CD4-positive, alpha-beta T cell treated with Interleukin-10 for 1 hour (primary cell): Measurements from ENCODE around the gene CCDC187.

Experiments
- DNase-seq: peaks from one replicate; pipeline ENCODE4 v3.0.0-alpha.2; 2020

CCDC187 gene

GRCh38 chr9:136251264-136252115 lies 52.4 kb downstream of the CCDC187 start:
- DNase-seq = no peak

GRCh38 chr9:136250676-136251075 lies 53.2 kb downstream of the CCDC187 start:
- no peak for DNase-seq

- no peak for DNase-seq
Measured at GRCh38 chr9:136249877-136250559, 53.9 kb downstream of the CCDC187 start.

DNA sequence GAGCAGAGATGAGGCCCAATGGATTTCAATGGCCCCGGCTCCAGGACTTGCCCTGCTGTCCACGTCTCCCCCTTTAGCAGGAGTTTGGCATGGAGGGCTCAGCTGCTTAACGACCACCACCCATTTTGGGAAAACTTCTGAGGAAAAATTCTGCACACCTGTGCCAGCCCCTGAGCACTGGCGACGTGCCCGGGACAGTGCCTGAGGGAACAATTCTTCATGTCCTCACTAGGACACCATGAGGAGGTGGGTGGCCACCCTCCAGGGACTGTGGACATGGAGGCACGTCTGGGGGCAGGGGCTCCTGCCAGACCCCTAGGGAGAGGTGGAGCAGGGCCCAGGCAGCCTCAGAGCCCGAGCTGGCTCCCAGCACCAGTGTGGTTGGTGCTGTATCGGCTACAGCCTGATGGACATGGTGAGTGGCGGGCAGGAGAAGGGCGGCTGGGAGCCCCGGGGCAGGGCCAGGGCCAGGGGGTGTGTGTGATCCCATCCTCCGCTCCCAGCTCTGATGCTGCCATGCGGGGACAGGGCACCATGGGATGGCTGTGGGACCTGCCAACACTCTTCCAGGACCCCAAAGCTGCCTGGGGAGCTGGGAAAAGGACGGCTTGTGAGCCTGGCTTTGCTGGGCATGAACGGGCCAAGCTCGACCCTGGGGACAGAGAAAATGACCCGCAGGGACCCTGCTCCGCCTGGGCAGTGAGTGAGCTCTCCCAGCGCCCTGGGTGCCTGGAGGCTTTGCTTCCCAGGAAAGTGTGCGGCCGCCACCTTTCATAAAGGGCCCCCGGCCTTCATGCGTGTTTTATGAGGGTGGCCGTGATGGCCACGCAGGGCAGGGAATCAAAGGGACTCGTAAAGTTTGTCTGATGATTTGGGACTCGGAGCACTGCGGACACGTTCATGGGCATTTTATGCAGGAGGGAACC lies 54.7 kb downstream of the CCDC187 start:
- DNase-seq = no peak

- no peak for DNase-seq
Measured at GRCh38 chr9:136247947-136248637, 55.8 kb downstream of the CCDC187 start.

GRCh38 chr9:136247551-136247916 lies 56.4 kb downstream of the CCDC187 start:
- DNase-seq = no peak

DNA sequence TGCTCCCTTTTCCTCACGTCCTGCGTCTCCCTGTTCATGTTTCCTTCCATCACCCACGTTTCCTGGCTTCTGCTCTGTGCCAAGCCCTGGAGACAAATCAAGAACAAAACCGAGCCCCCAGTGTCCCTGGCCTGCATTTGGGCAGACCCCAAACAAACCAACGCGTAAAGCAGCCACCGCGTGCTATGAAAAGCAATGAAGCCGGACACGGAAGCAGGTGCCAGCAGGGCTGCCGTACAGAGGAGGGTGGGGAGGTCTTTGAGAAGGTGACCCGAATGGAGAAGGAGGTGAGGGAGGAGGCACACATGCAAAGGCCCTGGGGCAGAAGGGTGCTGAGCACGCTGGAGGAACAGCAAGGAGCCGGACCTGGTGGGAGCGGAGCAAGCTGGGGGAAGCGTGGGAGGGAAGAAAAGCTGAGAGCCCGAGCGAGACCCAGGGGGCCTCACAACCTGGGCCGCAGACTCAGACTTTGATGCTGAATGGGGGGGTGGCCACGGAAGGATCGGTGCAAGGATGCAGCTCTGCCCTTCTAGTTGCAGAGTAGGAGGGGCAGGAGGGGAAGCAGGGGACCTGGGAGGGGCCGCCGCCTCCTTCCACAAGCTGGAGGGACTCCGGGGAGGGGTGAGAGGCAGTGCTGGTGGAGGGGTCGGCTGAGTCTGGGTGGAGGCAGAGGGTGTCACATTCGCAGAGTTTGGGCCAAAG lies 56.9 kb downstream of the CCDC187 start:
- no peak for DNase-seq

GRCh38 chr9:136245219-136246150 lies 58.4 kb downstream of the CCDC187 start, which contains the start of gene QSOX2:
Gene QSOX2, minus strand, starts transcription at chr9:136245812. Its CDS starts 9 bp downstream, at chr9:136245803.
- peak; percentile 87 for DNase-seq

- no peak for DNase-seq
Measured at GRCh38 chr9:136244969-136245218, 59.0 kb downstream of the CCDC187 start.

- peak; percentile 48 for DNase-seq
Measured at GRCh38 chr9:136244122-136244968, 59.5 kb downstream of the CCDC187 start.

DNA sequence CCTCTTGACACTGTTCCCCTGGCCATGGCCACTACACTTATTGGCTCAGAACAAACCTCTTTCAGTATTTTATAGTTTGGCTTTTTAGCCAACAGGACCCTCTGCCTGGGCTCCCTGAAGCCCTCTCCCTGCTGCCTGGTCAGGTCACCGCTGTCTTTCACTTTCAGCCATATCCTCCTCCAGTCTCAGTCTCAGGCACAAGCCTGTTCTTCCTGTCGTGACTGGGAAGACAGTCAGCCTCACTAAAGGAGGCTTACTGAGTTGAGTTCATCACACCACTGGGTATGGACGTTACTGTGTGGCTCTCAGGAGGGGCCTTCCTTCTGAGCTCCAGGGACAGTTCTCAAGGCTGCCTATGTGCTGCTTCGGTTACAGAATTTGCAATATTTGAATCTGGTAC lies 60.3 kb downstream of the CCDC187 start:
- DNase-seq = no peak

DNA sequence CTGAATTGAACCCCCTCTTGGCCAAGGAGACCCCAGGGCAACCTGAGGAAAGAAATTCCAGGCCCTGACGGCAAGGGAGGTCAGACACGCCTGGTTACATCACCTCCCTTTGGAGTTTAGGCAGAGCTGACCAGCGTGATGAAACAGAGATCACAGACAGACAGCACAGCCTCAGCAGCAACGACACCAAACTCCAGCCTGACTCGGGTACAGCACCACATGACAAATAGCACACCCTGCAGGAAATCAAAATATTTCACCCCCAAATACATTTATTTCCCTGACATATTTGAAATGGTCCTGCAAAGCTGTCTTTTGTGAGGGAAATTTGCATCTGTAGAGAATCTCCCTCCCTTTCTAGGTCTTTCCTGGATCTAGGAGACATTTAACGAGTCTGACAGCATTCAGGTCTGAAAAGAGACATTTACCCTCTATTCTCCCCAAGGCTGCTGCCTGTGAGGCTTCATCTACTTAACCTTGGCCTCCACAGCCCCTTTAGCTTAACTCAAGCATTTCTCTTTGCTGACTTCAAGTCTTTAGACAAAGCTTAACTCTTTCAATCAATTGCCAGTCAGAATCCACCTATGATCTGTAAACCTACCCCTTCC lies 60.9 kb downstream of the CCDC187 start:
- DNase-seq = no peak

- DNase-seq = no peak
Measured at GRCh38 chr9:136242248-136242647, 61.6 kb downstream of the CCDC187 start.

- no peak for DNase-seq
Measured at GRCh38 chr9:136241542-136241941, 62.4 kb downstream of the CCDC187 start.

DNA sequence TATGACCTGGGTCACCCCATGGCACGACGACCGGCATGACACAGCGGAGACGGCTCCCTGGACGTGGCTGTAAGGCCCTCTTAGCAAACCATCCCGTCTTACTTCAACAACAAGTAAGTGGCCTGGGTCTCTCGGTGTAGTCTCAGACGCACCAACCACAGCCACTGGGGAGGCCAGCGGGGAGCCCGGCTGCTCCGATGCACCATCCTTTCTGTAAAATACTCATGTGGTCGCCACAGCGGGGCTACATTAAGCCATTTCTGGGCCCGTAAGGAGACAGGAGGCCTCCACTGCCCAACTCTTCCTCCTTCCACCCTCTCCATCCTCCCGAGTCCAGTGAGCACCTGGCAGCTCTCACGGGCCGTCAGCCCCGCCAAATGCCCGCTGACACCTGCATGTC lies 63.0 kb downstream of the CCDC187 start:
- DNase-seq = no peak

DNA sequence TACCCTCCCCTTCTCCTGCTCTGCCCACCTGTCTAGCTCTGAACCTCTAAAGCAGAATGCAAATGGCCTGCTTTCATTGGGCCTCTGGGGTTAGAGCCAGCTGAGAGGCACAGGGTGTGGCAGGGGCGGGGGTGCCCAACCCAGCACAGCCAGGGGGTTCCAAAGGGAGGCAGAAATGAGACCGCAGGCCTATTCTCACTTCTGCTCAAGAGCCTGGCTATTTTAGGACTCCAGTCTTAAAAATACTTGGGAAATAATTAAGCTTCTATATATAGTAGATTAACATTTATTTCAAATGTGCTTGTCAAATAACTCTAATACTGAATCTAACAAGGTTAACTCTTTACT lies 63.9 kb downstream of the CCDC187 start:
- DNase-seq = no peak

DNA sequence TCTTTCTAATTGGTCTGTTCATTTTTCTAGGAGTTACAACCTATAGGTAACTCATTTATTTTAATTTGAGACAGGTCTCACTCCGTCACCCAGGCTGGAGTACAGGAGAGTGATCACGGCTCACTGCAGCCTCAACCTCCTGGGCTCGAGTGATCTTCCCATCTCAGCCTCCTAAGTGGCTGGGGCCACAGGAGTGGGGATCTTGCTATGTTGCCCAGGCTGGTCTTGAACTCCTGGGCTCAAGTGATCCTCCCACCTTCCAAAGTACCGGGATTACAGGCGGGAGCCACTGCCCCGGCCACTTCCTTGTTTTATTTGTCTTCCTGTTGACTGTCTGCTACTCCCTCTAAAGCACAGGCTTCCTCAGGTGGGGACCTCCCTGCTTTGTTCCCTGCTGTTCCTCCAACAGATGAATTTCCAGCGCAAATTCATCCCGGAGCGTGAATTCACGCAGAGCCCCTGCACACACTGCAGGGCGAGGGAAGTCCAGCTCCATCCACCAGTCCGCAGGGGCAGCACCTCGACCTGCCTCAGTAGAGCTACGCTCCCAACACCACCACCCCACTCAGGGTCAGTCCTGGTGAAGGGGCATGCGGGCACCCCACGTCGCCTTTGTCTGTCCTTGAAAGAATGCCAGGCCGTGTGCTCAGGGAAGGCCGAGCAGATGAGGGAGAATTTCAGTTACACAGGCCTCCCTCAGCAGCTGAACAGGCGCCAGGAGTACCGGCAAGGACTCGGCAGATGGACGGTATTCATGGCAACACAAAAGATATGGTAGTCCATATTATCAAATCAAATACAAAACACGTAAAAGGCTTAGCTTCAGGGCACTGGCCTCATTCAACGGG lies 64.5 kb downstream of the CCDC187 start:
- no peak for DNase-seq

DNA sequence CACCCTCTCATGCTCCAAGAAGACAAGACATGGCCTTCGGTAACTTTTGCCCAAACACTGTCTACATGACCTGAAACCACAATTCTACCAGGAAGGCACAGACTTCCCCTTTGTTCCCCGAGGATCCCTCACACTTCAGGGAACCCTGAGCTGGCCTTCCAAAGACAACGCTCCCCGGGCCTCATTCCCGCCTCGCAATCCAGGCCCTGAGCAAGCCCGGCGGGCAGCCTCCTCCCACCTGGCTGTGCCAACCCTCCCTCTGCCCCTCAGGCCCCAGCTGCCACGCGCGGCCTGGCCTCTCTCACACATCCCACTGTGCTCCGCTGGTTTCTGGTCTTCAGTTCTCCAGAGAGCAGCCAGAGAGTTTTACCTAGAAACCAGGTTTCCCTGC lies 65.6 kb downstream of the CCDC187 start:
- DNase-seq = no peak
